Caco-2 (cell line): ENCODE results near the gene HERC5. TPM values are rescaled to one million over a fixed set of nuclear protein-coding genes. Genes with fewer than 3 reads are reported as not detected.

ENCODE experiments used
- BruUV-seq: library from RNA; stranded (reverse); fragments of 400-500 nt; replicated peaks from 2 replicates; lab custom pipeline; 2021; lab: Mats Ljungman, UMichigan
- CTCF ChIA-PET: fragments of 300-600 bp; sonication (Branson Sonifier 250); formaldehyde crosslinking; loops from one replicate; lab custom pipeline; 2022; ENCODE audit warnings: antibody characterized with exemption; lab: Charles Lee
- POLR2A ChIA-PET: fragments of 300-600 bp; sonication (Branson Sonifier 250); formaldehyde crosslinking; loops from one replicate; lab custom pipeline; 2022; ENCODE audit warnings: antibody characterized with exemption; lab: Charles Lee
- DNase-seq, 2 experiments: peaks; one replicate each; pipeline versions ENCODE4 v3.0.0 to v3.0.0-alpha.2; 2020 to 2022
- H3K27me3 ChIP-seq: replicated peaks from 2 replicates; pipeline ENCODE4 v1.6.0; 2011; ENCODE audit warnings: low read length; ENCODE audit not compliant: control insufficient read depth, insufficient read depth
- H3K36me3 ChIP-seq: 2 replicates; pipeline ENCODE4 v1.5.1; 2011; ENCODE audit warnings: low read length; ENCODE audit not compliant: control insufficient read depth, insufficient read depth
- H3K4me1 ChIP-seq: fragments of 250-450 bp; sonication (Bioruptor Pico); 2 replicates; pipeline ENCODE4 v1.5.1; 2020; ENCODE audit warnings: mild to moderate bottlenecking
- H3K4me3 ChIP-seq: 2 replicates; pipeline ENCODE4 v1.5.1; 2011; ENCODE audit warnings: low read depth, mild to moderate bottlenecking, control low read depth, low read length
- H3K9me3 ChIP-seq: fragments of 250-450 bp; sonication (Bioruptor Pico); 2 replicates; pipeline ENCODE4 v1.5.1; 2020; ENCODE audit warnings: mild to moderate bottlenecking, moderate library complexity
- H3K27ac Mint-ChIP-seq: one replicate; pipeline ENCODE4 v1.8.0; 2022; ENCODE audit warnings: mixed read lengths; ENCODE audit not compliant: unreplicated experiment
- H3K27me3 Mint-ChIP-seq: one replicate; pipeline ENCODE4 v1.8.0; 2022; ENCODE audit warnings: mixed read lengths; ENCODE audit not compliant: insufficient read depth, unreplicated experiment
- H3K36me3 Mint-ChIP-seq: one replicate; pipeline ENCODE4 v1.8.0; 2022; ENCODE audit warnings: mild to moderate bottlenecking, mixed read lengths; ENCODE audit not compliant: insufficient read depth, unreplicated experiment
- H3K4me1 Mint-ChIP-seq: one replicate; pipeline ENCODE4 v1.8.0; 2022; ENCODE audit warnings: low read depth, mixed read lengths; ENCODE audit not compliant: unreplicated experiment
- H3K4me3 Mint-ChIP-seq: one replicate; pipeline ENCODE4 v1.8.0; 2022; ENCODE audit warnings: mild to moderate bottlenecking, moderate library complexity, mixed read lengths; ENCODE audit not compliant: unreplicated experiment
- H3K9me3 Mint-ChIP-seq: one replicate; pipeline ENCODE4 v1.8.0; 2022; ENCODE audit warnings: mixed read lengths; ENCODE audit not compliant: unreplicated experiment
- CTCF ChIP-seq, 2 experiments: fragments of 200-600 bp in 1 of 2; IDR thresholded peaks; 1 replicate in 1 of 2; 2 replicates in 1 of 2; pipeline versions ENCODE4 v1.5.1 to v1.8.0; 2011 to 2022; ENCODE audit warnings: antibody characterized with exemption in 1 of 2, control low read depth in 1 of 2, inconsistent platforms in 1 of 2, low read depth in 1 of 2, low read length in 1 of 2, mild to moderate bottlenecking in 1 of 2, moderate library complexity in 1 of 2; ENCODE audit not compliant: insufficient read depth in 1 of 2, severe bottlenecking in 1 of 2, unreplicated experiment in 1 of 2
- intact Hi-C: fragments of 100-400 bp; cut with micrococcal nuclease; formaldehyde crosslinking; loops from one replicate; pipeline ENCODE4 v1.10.0; 2022; ENCODE audit not compliant: unreplicated experiment
- total RNA-seq: library from RNA; stranded (reverse); gene quantifications from 2 replicates; pipeline ENCODE4 v1.2.3, GENCODE V29; 2022

The HERC5 gene
- total RNA-seq, 1 experiment from 2014 or later: 5.6 TPM

GRCh38 chr4:88503344-88503743 lies 46.4 kb downstream of the HERC5 start:
- no peaks in the 10 kb centered on the region for H3K36me3 ChIP-seq
- intact Hi-C loops: no loop called here
- Mint-ChIP-seq H3K4me3 (no peak overlapping the region), H3K9me3 (no peaks in the 10 kb centered on the region), H3K27me3 (no peaks in the 10 kb centered on the region), H3K27ac (no peak overlapping the region), H3K36me3 (no peaks in the 10 kb centered on the region), H3K4me1 (no peaks in the 10 kb centered on the region)
- no TSS peak for BruUV-seq
- TF ChIP-seq CTCF (IDR thresholded peaks at IDR 0.05; ENCODE audit: insufficient read depth in 1 of 2, low read depth in 1 of 2, low read length in 1 of 2, severe bottlenecking in 1 of 2, unreplicated experiment in 1 of 2): no peak
- no peaks in the 10 kb centered on the region for H3K27me3 ChIP-seq
- H3K9me3 ChIP-seq: no peaks in the 10 kb centered on the region
- ChIA-PET POLR2A (no interaction called here), CTCF (no interaction called here)
- no peak for DNase-seq
- H3K4me1 ChIP-seq: no peaks in the 10 kb centered on the region
- no peak overlapping the region for H3K4me3 ChIP-seq

GRCh38 chr4:88511236-88511635 lies 54.3 kb downstream of the HERC5 start:
- no peaks in the 10 kb centered on the region for H3K27me3 ChIP-seq
- DNase-seq: no peak
- H3K36me3 ChIP-seq: no peaks in the 10 kb centered on the region
- no peaks in the 10 kb centered on the region for H3K36me3 Mint-ChIP-seq
- H3K27me3 Mint-ChIP-seq: no peaks in the 10 kb centered on the region
- H3K27ac Mint-ChIP-seq: no peak overlapping the region
- H3K4me1 ChIP-seq: no peaks in the 10 kb centered on the region
- ChIA-PET CTCF (no interaction called here), POLR2A (no interaction called here)
- no peak overlapping the region for H3K4me3 Mint-ChIP-seq
- no peaks in the 10 kb centered on the region for H3K4me1 Mint-ChIP-seq
- H3K4me3 ChIP-seq: no peak overlapping the region
- H3K9me3 ChIP-seq: no peaks in the 10 kb centered on the region
- BruUV-seq: no TSS peak
- intact Hi-C loops: no loop called here
- no peaks in the 10 kb centered on the region for H3K9me3 Mint-ChIP-seq
- no peak for TF ChIP-seq CTCF (IDR thresholded peaks at IDR 0.05; ENCODE audit: insufficient read depth in 1 of 2, low read depth in 1 of 2, low read length in 1 of 2, severe bottlenecking in 1 of 2, unreplicated experiment in 1 of 2)

GRCh38 chr4:88514557-88515511 lies 57.9 kb downstream of the HERC5 start:
- DNase-seq: no peak
- H3K36me3 ChIP-seq: no peaks in the 10 kb centered on the region
- no peaks in the 10 kb centered on the region for H3K27me3 Mint-ChIP-seq
- ChIA-PET CTCF (interaction anchor here (0.5 to 3.8 kb wide), 15 partner anchors 12 to 1334 kb away, joined by 3 to 74 read pairs (median 5); partner anchors contain the start of genes HERC5, HERC6 and PPM1K), POLR2A (no interaction called here)
- H3K27ac Mint-ChIP-seq: no peak overlapping the region
- H3K4me3 Mint-ChIP-seq: no peak overlapping the region
- no peaks in the 10 kb centered on the region for H3K27me3 ChIP-seq
- TF ChIP-seq CTCF (IDR thresholded peaks at IDR 0.05; ENCODE audit: insufficient read depth in 1 of 2, low read depth in 1 of 2, low read length in 1 of 2, severe bottlenecking in 1 of 2, unreplicated experiment in 1 of 2): no peak
- no peaks in the 10 kb centered on the region for H3K36me3 Mint-ChIP-seq
- no peaks in the 10 kb centered on the region for H3K4me1 ChIP-seq
- no peaks in the 10 kb centered on the region for H3K9me3 Mint-ChIP-seq
- intact Hi-C loops: loop anchor here (1.0 to 5.0 kb wide), 10 partner anchors 59 to 668 kb away; partner anchors contain the start of gene PPM1K
- no peaks in the 10 kb centered on the region for H3K9me3 ChIP-seq
- BruUV-seq: no TSS peak
- H3K4me1 Mint-ChIP-seq: no peaks in the 10 kb centered on the region
- H3K4me3 ChIP-seq: no peak overlapping the region
